GM19397 (cell line): ENCODE measurements around the gene ALAD.

ENCODE experiments used
- ATAC-seq: cut with Tn5 transposase; IDR thresholded peaks from one replicate; pipeline ENCODE4 v1.9.1; 2021; ENCODE audit warnings: mild to moderate bottlenecking, moderate library complexity; ENCODE audit not compliant: unreplicated experiment

ALAD gene

GRCh38 chr9:113350107-113350661 lies 50.9 kb downstream of the ALAD start:
- ATAC-seq = no peak

GRCh38 chr9:113349445-113350094 lies 51.5 kb downstream of the ALAD start, which contains the start of gene BSPRY:
Gene BSPRY, plus strand, starts transcription at chr9:113349541. Its CDS starts 39 bp downstream, at chr9:113349580.
- ATAC-seq = peak; percentile 48

DNA sequence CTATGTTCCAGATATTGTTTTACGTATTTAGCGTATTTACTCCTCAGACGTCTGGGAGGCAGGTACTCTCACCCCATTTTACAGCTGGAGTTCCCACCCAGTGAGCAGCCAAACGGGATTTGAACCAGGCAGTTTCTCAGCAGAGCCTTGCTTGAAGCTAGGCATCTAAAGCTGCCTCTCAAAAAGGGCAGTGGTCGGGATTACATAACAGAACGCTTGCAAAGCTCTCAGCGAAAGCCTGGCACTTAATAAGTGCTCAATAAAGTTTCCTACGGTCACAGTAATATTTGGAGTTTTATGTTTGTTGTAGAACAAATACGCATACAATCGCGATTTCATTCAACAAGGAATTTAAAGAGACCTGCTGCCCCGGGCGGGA lies 52.0 kb downstream of the ALAD start:
- no peak for ATAC-seq

DNA sequence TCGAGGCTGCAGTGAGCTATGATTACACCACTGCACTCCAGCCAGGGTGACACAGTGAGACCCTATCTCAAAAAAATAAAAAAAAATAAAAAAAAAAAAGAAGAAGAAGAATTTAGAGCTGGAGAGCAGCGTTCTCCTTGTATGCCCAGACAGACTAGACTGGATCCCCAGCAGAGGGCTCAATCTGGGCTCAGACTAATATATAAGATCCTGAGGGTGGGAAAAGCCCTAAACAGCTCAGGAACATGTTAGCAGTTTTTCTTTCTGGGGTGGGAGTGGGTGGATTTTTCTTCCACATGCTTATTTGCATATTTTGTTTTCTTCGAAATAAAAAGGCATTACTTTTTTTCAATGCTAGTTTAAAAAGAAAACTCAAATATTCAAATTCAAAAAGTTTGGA lies 52.6 kb downstream of the ALAD start:
- no peak for ATAC-seq

DNA sequence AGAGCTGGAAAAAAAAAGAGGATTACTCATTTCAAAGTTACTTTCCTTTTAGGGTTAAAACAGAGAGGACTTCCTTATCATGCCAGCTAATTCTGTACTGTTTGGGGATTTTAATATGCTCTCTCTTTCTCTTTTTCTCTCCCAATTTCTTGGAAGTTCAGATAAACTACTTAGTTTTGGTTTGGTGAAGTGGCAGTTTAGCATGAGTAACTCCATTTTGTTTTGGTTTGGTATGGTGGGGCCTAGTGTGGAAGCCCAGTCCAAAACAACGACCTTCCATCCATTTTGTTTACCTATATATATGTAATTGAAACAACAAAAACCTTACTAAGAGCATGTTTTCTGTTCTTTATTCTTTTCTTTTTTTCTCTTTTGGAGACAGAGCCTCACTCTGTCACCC lies 55.4 kb downstream of the ALAD start:
- ATAC-seq = no peak

DNA sequence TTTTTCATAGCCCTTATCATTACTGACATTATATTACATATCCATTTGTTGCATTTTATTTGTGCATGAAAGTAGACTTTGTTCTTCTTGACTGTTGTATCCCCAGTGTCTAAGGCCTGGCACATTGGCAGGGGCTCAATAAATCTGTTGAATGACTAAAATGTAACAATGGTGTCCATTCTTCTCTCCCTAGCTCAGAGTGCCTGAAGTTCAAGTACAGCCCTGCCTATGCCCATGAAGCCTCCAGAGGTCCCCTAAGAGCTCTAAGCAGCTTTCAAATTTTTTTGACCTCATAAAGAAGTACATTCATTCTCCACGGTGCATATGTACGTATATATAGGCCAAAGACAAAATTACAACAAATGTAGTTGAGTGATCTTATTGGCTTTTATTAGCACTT lies 55.9 kb downstream of the ALAD start:
- ATAC-seq = no peak

DNA sequence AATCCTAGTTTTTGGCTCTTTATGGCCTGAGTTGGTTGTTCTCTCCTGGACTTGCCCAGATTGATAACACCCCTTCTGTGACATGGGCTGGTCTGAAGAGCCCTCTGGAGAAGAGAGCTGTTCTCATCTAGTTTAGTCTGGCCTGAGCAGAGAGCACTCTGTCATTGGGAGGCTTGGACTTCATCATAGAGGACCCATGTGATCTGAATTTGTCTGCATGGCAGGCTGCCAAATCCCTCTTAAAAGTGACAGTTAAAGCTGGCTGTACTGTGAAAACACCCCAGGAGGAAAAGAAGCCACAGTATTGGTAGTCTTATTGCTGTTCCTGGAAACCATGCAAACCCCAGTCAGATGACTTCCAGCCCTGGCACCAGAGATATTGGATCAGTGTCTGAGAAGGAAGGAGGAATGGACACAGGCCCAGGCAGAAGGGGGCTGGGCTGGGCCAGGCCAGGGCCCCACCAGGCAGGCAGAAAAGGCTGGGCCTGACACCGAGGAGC lies 57.3 kb downstream of the ALAD start:
- no peak for ATAC-seq

- no peak for ATAC-seq
Measured at GRCh38 chr9:113341712-113342410, 59.2 kb downstream of the ALAD start.

GRCh38 chr9:113340011-113340699 lies 60.9 kb downstream of the ALAD start, which contains the start of gene WDR31:
Gene WDR31, minus strand, starts transcription at chr9:113340275. Its CDS starts 8,253 bp downstream, at chr9:113332022.
- ATAC-seq = peak; percentile 99

DNA sequence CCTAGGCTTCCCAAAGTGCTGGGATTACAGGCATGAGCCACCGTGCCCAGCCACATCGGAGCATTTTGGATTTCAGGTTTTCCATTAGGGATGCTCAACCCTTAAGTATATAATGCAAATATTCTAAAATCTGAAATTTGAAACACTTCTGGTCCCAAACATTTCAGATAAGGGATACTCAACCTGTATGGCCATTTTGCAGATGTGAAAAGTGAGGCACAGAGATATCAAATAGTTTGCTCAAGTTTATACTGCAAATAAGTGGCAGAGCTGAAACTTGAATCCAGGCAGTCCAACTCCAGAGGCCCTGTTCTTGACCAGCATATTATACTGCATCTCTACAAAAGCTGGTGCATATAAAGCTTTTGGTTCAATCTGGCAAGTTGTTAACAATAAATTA lies 63.4 kb downstream of the ALAD start:
- ATAC-seq = no peak
